Smooth muscle cell (in vitro differentiated cells): ENCODE results near the gene EMC9. TPM values are rescaled to one million over a fixed set of nuclear protein-coding genes. Genes with fewer than 3 reads are reported as not detected.

Experiments
- DNase-seq: peaks from one replicate; lab custom pipeline; 2025; ENCODE audit not compliant: unreplicated experiment; lab: John Stamatoyannopoulos, UW
- H2AFZ ChIP-seq: fragments of 200-600 bp; sonication (generic); 2 replicates; pipeline ENCODE4 v1.6.0; 2016; ENCODE audit warnings: antibody characterized with exemption, low read depth, mild to moderate bottlenecking
- H3F3A ChIP-seq: fragments of 200-600 bp; sonication (generic); 2 replicates; pipeline ENCODE4 v1.6.0; 2017; ENCODE audit warnings: antibody characterized with exemption, low read depth
- H3K27ac ChIP-seq: fragments of 200-600 bp; sonication (generic); 2 replicates; pipeline ENCODE4 v1.5.1; 2016; ENCODE audit warnings: low read depth, mild to moderate bottlenecking
- H3K27me3 ChIP-seq: fragments of 200-600 bp; sonication (generic); 2 replicates; pipeline ENCODE4 v1.6.1; 2016; ENCODE audit warnings: low read depth, mild to moderate bottlenecking
- H3K36me3 ChIP-seq: fragments of 200-600 bp; sonication (generic); 2 replicates; pipeline ENCODE4 v1.5.1; 2016; ENCODE audit warnings: low read depth
- H3K4me1 ChIP-seq: fragments of 200-600 bp; sonication (generic); 2 replicates; pipeline ENCODE4 v1.5.1; 2016; ENCODE audit warnings: low read depth
- H3K4me2 ChIP-seq: fragments of 200-600 bp; sonication (generic); 2 replicates; pipeline ENCODE4 v1.6.0; 2016; ENCODE audit warnings: mild to moderate bottlenecking
- H3K4me3 ChIP-seq: fragments of 200-600 bp; sonication (generic); 2 replicates; pipeline ENCODE4 v1.5.1; 2016; ENCODE audit warnings: mild to moderate bottlenecking
- H3K79me2 ChIP-seq: fragments of 200-600 bp; sonication (generic); 2 replicates; pipeline ENCODE4 v1.6.0; 2016; ENCODE audit warnings: low read depth, mild to moderate bottlenecking
- H3K9ac ChIP-seq: fragments of 200-600 bp; sonication (generic); 2 replicates; pipeline ENCODE4 v1.6.0; 2016; ENCODE audit warnings: low read depth
- H3K9me3 ChIP-seq: fragments of 200-600 bp; sonication (generic); replicated peaks from 2 replicates; pipeline ENCODE4 v1.5.1; 2016; ENCODE audit warnings: low read depth
- H4K20me1 ChIP-seq: fragments of 200-600 bp; sonication (generic); 2 replicates; pipeline ENCODE4 v1.6.0; 2016; ENCODE audit warnings: low read depth
- CTCF ChIP-seq: fragments of 200-600 bp; sonication (generic); IDR thresholded peaks from 2 replicates; pipeline ENCODE4 v1.5.1; 2017; ENCODE audit warnings: borderline replicate concordance, mild to moderate bottlenecking, antibody characterized with exemption; ENCODE audit not compliant: insufficient read depth, poor library complexity, severe bottlenecking
- WGBS: methylation state at CpG from one replicate; pipeline ENCODE4 v1.1.7; 2016; ENCODE audit warnings: low lambda C conversion rate; 5-methylcytosine and 5-hydroxymethylcytosine counted together
- polyA plus RNA-seq: library from polyadenylated mRNA; unstranded; fragments of >200 nt; fragmentation: Nextera tagmentation; extraction: Ambion mirVana; gene quantifications from 2 replicates; pipeline ENCODE4 v1.2.1, GENCODE V29; 2016
- total RNA-seq: library from RNA; depleted of rRNA; stranded (reverse); fragments of >200 nt; gene quantifications from 2 replicates; pipeline ENCODE4 v1.2.3, GENCODE V29; 2014

EMC9 gene
- total and polyA plus RNA-seq, 2 experiments from 2014 or later = 6.3 to 11.9 TPM

GRCh38 chr14:24150061-24150460 lies 8.7 kb upstream of the EMC9 start:
- Histone ChIP-seq H3K79me2 (peaks cover 17% of the 10 kb centered on the region), H3K36me3 (no peaks in the 10 kb centered on the region), H3K4me2 (no peak overlapping the region), H2AFZ (no peak overlapping the region), H3K27ac (no peak overlapping the region), H3K4me3 (no peak overlapping the region), H3F3A (peaks cover 6% of the 10 kb centered on the region), H3K9ac (no peak overlapping the region), H3K27me3 (no peaks in the 10 kb centered on the region), H3K9me3 (no peaks in the 10 kb centered on the region), H3K4me1 (peaks cover 15% of the 10 kb centered on the region), H4K20me1 (peaks cover 9% of the 10 kb centered on the region)
- DNase-seq = no peak
- WGBS = 99% methylated on average over 9 of the region's 9 CpGs
- no peak for TF ChIP-seq CTCF

GRCh38 chr14:24149302-24149969 lies 8.0 kb upstream of the EMC9 start:
- H4K20me1 ChIP-seq = peaks cover 9% of the 10 kb centered on the region
- H3K4me1 ChIP-seq = peaks cover 15% of the 10 kb centered on the region
- no peaks in the 10 kb centered on the region for H3K9me3 ChIP-seq
- 97% methylated on average over 3 of the region's 3 CpGs for WGBS
- TF ChIP-seq CTCF = no peak
- H2AFZ ChIP-seq = no peak overlapping the region
- H3K4me2 ChIP-seq = no peak overlapping the region
- peaks cover 24% of the 10 kb centered on the region for H3K79me2 ChIP-seq
- no peak for DNase-seq
- no peak overlapping the region for H3K27ac ChIP-seq
- no peaks in the 10 kb centered on the region for H3K36me3 ChIP-seq
- H3F3A ChIP-seq = peaks cover 6% of the 10 kb centered on the region
- H3K9ac ChIP-seq = no peak overlapping the region
- H3K27me3 ChIP-seq = no peaks in the 10 kb centered on the region
- no peak overlapping the region for H3K4me3 ChIP-seq

GRCh38 chr14:24147761-24148428 lies 6.5 kb upstream of the EMC9 start:
- no peak for DNase-seq
- Histone ChIP-seq H3K4me1 (peaks cover 15% of the 10 kb centered on the region), H3K9ac (peak overlapping the region; percentile 76), H2AFZ (peak overlapping the region; percentile 85), H3K36me3 (no peaks in the 10 kb centered on the region), H3K79me2 (peaks cover 24% of the 10 kb centered on the region), H4K20me1 (peaks cover 9% of the 10 kb centered on the region), H3K27me3 (no peaks in the 10 kb centered on the region), H3K4me2 (peak overlapping the region; percentile 88), H3F3A (peaks cover 13% of the 10 kb centered on the region), H3K4me3 (peak overlapping the region; percentile 86), H3K27ac (no peak overlapping the region), H3K9me3 (no peaks in the 10 kb centered on the region)
- no peak for TF ChIP-seq CTCF
- WGBS = 14% methylated on average over 25 of the region's 29 CpGs
